Activated CD4-positive, CD25-positive, alpha-beta regulatory T cell (primary cell): ENCODE results near the gene APMAP.

Source experiments
- DNase-seq, 4 experiments: peaks; one replicate each; lab custom pipeline; 2025; lab: John Stamatoyannopoulos, UW

Gene APMAP

DNA sequence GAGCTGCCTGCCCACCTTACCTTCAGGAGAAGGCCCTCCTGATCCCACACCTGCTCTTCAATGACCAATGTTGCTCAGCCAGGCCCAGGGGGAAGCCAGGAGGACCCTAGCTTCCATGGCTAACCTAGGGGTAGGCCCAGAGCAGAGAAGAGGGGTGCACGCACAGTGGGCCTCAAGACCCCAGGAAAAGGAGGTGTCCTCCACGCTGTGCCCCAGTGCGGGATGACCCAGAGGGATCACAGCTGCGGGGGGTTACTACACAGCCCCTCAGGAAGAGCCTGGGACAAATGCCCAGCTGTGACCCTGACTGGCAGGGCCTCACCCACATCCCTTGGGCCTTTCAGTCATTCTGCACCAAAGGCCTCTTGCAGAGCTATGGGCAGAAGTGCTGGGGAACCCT lies 31.6 kb upstream of the APMAP start:
- no peak for DNase-seq

DNA sequence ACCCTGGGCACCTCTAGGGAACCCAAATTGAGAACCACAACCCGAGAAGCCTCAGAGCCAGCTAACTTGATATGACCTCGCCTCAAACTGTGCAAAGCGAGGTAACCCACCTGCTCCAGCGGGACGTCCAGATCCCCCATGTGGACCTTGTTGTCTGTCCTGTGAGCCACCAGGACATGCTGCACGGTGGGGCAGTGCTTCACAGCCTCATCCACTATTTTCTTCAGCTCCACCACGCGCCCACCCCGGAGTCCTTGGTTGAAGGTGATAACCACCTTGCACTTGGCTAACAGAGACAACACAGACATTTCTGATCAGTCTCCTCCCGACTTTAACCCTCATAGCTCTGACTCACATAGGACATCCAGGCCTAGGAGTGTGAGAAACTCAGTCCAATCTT lies 30.8 kb upstream of the APMAP start:
- no peak for DNase-seq

DNA sequence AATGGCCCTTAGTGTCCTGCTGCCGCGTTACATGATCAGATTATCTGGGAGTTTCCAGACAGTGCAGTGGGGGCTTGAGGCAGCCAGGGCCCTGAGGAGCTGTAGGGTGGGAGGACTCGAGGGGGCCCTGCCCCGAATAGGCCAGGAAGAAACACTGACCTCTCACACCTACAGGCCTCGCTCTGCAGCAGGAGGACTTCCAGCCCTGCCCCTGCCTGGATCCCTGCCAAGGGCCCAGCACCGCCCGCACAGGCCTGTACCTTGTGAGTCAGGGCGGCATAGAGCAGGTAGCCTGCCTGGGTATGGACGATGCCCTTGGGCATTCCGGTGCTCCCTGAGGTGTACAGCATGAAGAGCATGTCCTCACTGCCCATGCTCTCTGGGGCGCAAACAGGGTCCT lies 30.1 kb upstream of the APMAP start:
- no peak for DNase-seq

DNA sequence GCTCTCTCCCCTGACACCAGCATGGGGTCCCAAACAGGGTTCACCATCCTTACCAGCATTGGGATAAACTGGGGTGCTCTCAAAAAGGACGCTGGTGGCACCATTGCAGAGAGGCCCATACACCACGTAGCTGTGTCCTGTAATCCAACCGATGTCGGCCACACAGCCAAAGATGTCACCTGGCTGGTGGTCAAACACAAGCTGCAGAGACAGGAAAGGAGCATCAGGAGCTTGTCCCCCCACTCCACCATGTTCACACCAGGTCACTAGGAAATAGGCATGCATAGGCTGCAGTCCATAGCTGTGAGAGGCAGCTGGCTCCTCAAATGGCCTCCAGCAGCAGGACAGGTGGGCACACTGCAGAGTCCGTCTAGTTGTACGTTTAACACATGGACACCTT lies 28.8 kb upstream of the APMAP start:
- DNase-seq = no peak

DNA sequence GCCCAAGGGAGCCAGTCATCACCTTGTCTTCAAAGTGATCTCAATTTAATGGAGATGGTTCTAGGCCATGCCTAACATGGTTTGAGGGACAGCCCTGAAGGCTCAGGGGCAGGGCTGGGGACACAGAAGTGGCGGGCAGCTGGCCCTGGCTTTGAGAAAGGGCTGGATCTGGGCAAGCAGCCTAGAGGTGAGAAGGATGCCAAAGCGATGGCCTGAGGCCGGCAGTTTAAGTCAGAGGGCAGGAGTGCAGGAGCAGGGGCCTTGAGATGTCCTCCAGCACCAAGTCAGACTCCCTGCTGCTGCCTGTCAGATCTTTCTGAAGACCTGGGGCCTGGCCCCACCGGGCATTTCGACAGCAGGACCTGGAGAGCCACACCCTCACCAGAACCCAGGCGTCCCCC lies 28.4 kb upstream of the APMAP start:
- no peak for DNase-seq

DNA sequence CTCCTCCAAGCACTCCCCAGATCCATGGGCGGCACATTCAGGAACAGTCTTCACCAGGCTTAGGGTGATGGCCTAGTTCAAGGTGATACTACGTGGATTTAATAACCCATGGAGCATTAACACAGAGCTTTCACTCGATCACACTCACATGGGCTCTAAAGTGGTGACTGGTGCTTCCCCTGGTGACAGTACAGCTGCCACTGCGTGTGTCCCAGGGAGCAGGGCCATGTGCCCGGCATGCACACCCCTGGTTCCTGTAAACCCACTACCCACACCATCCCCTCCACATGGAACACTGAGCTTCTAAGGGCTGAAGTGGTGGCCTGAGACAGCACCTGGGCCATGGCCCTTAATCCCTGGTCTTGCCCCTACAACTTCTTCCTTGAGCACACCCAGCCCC lies 27.8 kb upstream of the APMAP start:
- no peak for DNase-seq

DNA sequence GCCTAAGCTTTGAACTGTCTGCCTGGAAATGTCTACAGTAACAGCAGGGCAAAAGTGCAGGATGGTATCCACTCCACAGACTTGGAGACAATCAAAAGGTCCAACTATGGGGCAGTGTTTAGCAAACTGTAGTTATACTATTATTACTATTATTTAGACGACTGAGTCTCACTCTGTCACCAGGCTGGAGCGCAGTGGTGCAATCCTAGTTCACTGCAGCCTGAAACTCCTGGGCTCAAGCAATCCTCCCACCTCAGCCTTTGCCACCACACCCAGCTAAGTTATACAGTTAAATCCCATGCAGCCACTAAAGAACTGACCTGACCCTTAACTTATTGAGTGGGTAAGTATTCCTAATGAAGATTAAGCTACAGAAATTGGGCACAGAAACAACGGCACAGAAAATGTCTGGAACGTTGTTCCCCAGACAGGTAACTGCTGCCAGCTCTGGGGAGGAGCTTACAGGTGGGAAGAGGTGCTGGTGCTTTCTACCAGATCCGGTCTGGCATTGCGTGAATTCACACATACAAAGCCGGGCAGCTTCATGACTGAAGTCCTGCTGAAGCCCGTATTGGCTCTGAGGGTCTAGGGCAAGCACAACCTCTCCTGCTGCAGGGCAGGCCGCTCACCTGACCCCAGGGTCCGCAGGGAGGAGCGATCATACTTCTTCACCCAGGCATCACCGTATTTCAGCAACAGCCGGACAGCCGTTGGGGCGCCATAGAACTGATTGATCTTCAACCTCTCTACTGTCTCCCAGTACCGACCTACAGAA lies 27.0 kb upstream of the APMAP start:
- no peak for DNase-seq

DNA sequence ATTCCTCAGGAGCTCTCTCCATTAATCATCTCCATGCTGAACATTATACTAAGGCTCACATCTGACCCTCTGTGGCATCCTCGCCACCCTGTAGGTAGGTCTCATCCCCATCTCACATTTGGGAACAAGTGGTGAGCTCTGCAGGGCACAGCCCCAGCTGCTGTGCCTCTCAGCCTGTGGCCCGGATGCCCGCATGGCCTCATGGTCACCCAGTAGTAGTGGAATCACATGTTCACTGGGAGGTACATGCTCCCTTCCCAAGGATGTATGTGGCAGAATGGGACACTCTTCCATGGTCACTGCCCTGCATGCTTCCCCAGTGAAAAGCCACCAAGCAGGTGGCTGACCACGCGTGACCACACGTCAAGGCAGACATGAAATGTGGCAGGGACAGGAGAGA lies 26.3 kb upstream of the APMAP start:
- DNase-seq = no peak

DNA sequence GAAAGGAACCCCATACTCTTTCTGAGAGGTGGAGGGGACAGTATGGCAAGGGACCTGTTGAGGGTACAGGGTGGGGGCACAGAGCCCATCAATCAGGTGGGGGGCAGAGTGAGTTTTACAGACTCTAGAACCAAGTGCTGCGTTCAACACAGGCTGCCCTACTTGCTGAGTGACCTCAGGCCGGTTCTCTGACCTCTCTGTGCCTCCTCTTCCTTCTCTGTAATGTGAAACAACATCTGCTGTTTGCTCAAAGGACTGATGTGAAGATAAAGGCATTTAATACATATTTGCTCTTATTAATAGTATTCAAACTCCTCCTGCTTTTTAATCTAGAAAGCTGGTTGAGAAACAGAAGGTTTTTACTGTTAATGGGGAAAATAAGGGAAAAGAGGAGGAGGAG lies 25.9 kb upstream of the APMAP start:
- DNase-seq = no peak

DNA sequence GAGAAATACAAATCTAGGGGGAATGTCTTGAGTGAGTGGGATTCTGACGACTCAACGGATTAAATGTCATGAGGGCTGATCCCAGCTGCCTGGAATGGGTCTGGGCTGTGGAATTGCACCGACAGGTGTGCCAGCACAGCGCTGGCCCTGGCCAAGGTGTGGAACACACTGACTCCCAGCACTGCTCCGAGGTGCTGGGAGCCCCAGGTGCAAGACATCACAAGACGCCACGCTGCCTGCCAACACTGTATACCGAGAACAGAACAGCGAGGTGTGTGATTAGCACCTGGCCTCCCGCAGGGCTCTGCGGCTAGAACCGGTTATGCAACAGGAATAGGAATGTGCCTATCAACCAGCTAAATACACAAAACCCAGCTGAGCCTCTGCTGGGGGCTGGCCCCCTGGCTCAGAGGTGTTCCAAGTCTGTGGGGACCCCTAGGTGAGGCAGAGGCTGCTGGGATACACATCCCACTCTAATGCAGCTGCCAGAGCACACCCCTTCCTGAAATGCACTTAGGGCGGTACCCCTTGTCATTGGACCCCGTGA lies 24.8 kb upstream of the APMAP start:
- DNase-seq = no peak

DNA sequence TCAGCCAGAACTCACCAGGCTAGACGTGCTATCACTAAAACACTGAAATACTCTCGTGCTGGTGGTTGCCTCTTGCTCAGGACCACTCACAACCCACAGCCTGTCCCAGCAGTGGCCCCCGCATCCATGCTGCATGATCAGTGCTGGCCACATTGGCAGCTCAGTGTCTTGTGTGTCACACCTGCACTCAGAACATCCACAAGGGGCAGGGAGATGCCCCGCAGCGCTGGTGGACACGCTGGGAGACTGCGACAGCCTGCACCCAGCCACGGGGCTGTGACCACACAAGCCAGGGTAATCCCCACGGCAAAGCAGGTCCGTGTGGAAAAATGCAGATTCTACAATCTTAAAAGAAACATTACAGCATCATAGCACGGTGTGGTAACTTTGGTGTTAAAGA lies 23.9 kb upstream of the APMAP start:
- no peak for DNase-seq

DNA sequence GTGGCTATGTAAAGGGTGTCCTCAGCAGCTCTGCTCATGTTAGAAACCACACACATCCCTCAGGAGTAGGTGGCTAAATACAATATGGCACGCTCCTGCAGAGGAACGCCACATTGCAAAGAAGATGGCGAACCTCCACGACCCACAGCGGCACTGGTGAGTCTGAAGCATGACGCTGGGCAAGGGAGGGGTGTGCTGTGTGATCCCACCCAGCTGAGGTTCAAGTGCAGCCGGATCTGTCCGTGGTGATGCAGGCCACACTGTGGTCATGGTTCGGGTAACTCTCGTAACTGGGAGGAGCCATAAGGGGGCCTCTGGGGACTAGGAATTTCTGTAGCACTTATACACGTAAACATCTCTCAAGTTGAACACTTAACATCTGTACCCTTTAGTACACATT lies 23.4 kb upstream of the APMAP start:
- DNase-seq = no peak

DNA sequence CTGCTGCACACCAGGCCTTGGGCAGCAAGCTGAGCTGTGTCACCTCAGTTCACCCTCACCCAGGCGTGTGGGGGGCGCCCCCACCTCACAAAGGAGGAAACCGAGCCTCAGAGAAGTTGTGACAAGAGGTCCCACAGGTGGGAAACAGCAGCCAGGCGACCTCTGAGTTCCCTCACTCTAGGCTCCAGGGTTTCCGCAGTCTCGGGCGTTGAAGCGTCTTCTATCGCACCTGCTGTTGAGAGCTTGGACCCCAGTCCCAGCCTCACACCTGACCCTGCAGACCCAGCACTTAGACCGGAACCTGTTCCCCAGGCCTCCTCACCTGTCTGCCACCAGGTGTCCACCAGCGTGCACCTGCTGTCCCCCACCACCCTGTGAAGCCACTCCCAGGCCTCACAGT lies 22.3 kb upstream of the APMAP start:
- no peak for DNase-seq

DNA sequence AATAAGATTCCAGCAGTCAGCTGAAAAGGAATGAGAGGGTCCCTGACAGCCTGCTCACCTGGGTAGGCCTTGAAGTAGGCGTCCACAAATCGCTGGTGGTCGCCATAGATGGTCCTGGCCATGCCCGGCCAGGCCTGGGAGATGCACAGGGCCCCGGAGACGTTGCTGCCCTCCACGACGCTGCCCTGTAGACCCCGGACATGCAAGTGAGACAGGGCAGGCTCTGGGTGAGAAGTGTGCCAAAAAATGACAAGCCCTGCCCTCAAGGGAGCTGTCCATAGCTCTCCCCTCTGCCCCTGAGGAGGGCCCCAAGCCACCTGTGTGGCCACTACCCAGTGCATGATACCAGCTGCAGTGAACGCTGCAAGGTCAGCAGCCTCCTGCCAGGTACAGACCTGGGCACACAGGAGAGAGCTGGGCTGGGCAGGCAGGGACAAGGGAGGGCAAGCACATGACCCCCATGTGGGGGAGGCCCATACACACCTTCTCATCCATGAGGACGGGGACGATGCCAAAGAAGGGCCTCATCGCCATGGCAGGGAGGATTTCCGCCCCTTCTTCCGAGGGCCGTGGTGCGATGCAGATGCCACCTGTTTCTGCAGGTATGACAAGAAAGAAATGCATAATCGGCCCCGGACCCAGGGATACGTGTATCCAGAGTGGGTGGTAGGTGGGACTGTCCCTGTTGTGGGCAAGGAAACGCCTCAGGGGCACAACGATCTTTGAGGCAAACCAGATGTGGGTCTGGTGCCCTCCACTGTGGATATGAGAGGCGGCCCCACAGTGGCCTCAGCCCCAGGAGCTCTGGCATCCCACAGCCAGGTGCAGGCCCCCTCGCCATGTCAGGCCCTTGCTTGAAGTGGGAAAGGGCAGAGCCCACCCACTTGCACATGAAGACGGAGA lies 21.2 kb upstream of the APMAP start:
- DNase-seq = no peak

DNA sequence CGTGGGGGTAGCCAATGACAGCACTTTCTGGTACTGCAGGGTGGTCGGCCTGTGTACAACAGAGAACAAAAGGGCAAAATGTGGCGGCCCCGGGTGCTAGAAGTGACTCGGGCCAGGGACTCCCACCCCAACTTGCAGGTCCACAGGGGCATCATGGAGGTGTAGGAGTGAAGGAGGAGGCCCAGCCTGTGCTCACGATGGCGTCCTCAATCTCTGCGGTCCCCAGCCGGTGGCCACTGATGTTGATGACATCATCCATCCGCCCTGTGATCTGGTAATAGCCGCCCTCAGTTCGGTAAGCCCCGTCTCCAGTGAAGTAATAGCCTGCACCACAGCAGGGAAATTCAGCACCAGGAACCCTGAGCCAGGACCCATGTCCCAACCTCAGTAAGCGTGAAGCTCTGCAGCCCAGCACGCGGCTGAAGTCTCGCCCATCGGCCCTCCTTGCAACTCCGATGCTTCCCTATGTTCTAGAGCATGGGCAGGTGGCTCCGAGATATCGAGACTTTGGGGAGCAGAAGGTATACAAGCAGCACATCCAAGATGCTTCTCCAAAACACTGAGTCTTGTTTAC lies 20.2 kb upstream of the APMAP start:
- no peak for DNase-seq

DNA sequence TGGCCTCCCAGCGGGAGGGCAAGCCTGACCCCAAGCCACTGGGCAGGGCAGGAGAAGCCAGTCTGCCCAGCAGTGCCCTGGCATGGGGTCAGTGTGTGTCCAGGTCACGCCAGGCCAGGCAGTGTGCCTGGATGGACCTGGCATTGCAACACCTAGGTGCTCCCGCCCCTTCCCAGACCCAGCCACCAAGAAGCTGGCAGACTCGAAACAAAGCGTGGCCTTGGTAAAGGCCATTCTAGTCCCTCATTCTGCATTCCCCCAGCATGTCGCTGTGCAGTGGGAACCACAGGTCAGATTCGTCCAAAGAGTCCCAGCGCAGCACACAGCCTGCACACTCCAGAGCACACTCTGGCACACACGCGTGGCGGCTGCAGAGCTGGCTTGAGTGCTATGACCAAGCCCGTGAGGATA lies 19.3 kb upstream of the APMAP start:
- no peak for DNase-seq

DNA sequence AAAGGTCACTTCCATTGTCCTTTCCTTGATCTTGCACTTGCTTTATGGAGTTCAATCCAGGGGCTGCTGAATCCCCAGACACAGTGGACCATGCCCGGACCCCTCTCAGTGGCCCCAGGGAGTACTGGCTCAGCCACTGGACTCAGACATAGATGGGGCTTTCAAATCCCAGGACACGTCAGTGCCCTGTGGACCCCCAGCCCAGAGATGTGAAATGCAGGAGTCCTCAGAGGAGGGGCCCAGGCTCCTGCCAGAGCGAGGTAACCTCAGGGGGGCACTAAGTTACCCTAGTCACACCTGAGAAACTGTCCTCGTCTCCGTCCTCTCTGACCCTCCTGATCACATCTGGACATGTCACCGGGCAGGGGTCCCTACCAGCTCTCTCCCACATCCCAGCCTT lies 18.7 kb upstream of the APMAP start:
- DNase-seq = no peak

DNA sequence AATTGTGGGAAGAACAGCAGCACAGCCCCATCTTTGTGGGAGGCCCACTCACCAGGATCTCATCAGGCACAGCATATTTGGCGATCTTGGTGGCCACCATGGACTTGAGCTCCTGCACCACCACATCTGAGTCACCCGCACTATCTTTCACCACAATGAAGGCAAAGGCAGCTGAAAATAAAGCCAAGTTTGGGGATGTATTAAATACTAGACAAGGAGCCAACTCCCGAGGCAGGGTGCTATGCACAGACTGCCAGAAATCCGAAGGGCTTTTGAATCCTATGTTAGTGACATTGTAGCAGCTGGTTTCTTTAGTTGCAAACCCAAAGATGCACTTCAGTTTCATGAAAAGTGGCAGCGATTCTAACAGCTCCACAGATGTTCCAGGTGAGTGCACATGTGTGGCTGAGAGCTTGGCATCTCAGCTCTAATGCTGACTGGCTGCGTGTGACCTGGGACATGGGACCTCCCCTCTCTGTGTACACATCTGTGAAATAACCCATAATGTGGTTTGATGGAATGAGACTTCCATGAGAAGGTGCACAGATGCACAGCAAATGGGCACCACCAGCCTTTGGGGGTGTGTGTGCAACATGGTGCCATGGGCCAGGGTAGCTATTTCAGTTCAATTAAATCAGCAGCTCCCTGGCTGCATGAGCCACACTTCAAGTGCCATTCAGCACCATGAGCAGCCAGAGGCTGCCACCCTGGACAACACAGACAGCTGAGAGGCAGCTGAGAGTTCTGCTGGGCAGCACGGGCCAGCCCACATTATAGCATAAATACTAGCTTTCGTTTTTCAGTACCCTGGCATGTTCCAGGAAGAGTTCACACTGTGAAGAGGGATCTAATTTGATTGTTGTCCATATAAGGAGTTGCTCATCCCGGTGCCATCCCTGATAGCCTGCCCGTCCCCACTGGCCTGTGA lies 16.9 kb upstream of the APMAP start:
- no peak for DNase-seq

DNA sequence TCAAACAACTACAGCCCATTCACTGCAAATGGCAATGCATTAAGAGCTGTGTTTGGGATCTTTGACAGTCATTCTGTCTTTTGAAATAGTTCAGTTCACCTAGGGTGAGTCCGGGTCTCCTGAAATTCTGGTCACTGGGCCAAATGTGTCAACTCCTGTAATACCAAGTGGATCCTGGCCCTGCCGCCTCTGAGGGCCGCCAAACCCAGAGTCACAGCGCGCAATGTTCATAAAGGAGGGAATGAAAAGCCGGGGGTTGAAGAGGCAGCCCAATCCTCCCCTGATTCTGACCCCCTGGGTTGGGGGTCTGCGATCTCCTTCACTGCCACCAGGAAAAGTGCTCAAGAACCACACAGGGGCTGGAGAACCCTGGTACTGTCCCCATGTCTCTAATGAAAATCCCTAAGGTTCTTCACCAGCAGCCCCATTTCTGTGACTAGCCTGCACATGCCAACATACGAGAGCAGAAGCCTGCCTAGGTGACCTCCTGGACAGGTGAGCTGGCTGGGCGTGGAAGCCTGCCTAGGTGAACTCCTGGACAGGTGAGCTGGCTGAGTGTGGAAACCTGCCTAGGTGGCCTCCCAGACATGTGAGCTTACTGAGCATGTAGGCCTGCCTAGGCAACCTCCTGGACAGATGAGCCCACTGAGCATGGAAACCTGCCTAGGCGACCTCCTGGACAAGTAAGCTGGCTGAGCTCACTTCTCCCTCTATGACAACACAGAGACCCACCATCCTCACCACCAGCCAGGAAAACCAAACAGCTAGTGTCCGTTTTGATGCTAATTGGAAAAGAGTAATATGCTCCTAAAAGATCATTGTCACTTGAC lies 16.1 kb upstream of the APMAP start:
- DNase-seq = no peak

DNA sequence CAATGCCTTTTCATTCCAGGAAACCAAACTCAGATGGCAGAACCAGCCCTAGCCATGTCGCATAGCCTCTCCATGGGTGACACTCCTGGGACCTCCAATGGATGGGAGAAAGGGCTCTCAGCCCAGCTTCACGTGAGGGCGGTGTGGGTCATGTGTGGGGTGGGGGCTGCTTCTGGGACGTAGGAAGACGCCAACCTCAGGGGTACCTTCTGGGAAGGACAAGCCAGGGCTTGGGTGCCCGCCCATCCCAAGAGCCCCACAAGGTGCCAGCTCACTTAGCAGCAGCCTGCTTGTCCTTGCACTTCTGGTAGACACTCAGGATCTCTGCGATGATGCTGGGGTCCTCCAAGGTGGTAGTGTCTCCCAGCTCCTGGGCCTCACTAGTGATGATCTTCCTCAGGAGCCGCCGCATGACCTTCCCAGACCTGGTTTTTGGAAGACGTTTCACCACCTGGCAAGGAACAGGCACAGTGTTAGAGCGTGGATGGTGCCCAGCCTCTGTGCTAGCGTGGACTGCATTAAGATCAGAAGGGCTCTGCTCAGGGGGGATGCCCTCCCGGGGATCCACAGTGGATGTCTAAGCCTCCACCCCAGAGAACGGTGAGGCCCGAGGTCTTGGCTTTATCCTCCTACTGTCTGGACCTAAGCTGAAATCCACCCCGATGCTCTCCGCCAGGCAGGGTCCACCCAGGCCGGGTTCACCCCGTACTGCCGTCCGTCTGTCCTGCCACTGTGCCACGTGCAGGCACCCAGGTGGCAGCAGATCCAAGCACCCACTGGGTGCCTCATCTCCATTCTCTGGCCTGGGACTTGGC lies 15.1 kb upstream of the APMAP start:
- no peak for DNase-seq
